GM18951 (cell line): ENCODE measurements around the gene PTPRM.

ENCODE experiments used
- POLR2A ChIP-seq: IDR thresholded peaks from 4 replicates; pipeline ENCODE4 v1.6.1; 2011; ENCODE audit warnings: mild to moderate bottlenecking; ENCODE audit not compliant: insufficient read length, insufficient read depth; ENCODE audit errors: extremely low read depth
- in situ Hi-C: fragments of 300-500 bp; cut with MboI; formaldehyde crosslinking; loops from one replicate; pipeline ENCODE4 v1.12.0; 2022; ENCODE audit warnings: low sequenced_read_pairs, mixed read lengths, inconsistent platforms; ENCODE audit not compliant: unreplicated experiment

Gene PTPRM

DNA sequence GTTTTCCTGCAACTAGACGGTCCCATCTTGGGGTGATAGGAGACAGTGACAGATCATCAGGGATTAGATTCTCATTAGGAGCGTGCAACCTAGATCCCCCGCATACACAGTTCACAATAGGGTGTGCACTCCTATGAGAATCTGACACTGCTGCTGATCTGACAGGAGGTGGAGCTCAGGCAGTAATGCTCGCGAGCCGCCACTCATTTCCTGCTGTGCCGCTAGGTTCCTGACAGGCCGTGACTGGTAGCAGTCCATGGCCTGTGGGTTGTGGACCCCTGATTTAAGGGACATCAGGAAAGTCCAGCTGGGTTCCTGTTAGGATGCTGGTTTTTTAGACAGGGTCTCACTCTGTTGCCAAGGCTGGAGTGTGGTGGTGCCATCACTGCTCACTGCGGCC is 48.7 kb downstream of the PTPRM start:
- in situ Hi-C loops, result no loop called here

GRCh38 chr18:7616661-7617060 is 49.5 kb downstream of the PTPRM start:
- in situ Hi-C loops, result no loop called here
- TF ChIP-seq POLR2A, result no peak

More for the DNA sequence above, 48.7 kb downstream of the PTPRM start:
- no peak for TF ChIP-seq POLR2A

GRCh38 chr18:7617738-7618422 is 50.8 kb downstream of the PTPRM start:
- in situ Hi-C loops, result no loop called here
- no peak for TF ChIP-seq POLR2A

GRCh38 chr18:7618891-7619442 is 51.9 kb downstream of the PTPRM start:
- in situ Hi-C loops, result no loop called here
- no peak for TF ChIP-seq POLR2A

- no peak for TF ChIP-seq POLR2A
These were observed 52.6 kb downstream of the PTPRM start for GRCh38 chr18:7619676-7620075.

DNA sequence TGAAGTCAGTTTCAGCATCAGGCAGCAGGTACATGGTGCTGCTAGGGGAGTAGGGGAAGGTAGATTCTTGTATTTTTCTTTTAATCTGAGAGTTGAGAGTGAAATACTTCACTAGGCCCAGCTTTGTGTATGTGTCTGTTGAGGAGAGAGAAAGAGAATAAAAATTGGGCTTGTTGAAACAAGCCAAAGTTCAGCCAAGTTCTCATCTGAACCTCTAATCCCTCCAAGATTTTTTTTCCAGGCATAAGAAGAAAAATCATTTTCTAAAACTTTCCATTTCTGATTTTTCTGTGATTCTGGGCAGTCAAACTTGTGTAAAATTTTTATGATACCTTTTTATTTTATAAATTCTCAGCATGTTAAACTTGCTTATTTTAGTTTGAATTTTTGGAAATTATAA is 55.6 kb downstream of the PTPRM start:
- in situ Hi-C loops, result no loop called here
- no peak for TF ChIP-seq POLR2A

More at GRCh38 chr18:7619676-7620075, 52.6 kb downstream of the PTPRM start:
- in situ Hi-C loops, result no loop called here

GRCh38 chr18:7623681-7624080 is 56.6 kb downstream of the PTPRM start:
- in situ Hi-C loops, result no loop called here
- TF ChIP-seq POLR2A, result no peak

DNA sequence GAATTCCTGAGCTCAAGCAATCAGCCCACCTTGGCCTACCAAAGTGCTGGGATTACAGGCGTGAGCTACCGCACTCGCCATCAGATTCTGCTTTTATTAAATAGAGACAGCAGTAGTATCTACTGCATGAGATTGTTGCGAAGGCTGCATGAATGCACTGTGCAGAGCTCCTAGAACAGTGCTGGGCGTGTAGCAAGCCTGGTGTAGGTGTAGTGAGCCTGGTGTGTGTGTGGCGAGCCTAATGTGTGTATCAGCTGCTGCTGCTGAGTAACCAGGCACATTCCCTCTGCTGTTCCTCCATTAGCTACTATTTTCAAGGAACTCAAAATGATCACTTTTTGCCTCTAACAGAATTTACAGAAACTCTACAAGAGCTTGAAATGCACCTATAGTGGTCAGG is 57.6 kb downstream of the PTPRM start:
- no peak for TF ChIP-seq POLR2A
- in situ Hi-C loops, result no loop called here

- in situ Hi-C loops, result no loop called here
- no peak for TF ChIP-seq POLR2A
These were observed 59.2 kb downstream of the PTPRM start for GRCh38 chr18:7626175-7626921.

DNA sequence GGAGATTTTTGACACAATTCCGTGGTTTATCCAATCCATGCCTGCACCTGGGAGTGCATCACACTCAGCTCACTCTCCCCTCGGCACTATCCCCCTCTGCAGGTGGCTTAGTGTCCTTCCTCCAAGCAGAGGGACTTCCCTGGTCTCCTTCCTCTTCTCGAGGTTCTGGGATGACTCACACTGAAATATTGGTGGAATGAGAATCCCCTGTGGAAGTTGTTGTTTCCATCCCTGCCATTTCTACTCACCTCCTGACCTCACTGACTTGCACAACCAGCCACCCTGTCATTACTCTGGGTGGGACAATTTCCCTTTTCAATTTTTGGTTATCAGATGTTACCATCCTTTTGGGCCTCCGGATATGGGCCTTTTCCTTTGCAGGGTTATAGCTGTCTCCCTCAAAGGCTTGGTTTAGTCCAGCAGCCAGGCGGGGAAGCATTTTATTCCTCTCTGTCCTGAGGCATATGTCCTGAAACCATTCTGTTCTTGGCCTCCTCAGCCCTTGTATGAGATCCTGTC is 59.9 kb downstream of the PTPRM start:
- TF ChIP-seq POLR2A, result no peak
- in situ Hi-C loops, result no loop called here

GRCh38 chr18:7629416-7629815 is 62.3 kb downstream of the PTPRM start:
- TF ChIP-seq POLR2A, result no peak
- in situ Hi-C loops, result no loop called here

DNA sequence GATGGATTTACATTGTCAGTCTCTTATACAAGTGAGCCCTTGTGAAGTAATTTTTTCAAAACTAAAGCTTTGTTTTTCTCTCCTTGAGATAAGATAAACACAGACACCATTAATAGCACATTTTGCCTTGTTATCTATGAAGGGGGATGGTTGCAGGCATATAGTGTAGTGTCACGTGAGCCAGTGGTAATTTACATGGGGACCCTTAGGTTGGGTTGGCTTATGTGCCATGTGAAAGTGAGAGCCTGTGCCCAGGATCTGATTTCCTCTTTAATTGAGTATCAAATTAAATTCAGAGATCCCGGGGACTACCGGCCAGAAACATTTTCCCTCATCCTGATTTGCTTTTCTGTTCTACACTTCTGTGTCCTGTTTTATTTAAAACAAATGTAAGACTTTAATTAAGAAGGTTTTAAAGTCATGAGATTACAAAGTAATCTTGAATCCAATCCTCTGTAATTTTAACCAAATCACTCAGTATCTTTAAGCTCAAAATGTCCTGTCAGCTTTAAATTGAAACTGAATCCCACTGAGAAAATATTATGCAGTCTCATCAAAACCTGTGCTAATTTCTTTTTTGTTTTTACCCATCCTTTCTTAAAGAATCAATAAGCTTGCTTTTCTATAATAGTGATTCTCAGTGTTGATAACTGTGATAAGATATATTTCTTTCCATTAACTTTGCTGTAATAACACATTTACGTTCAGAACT is 63.8 kb downstream of the PTPRM start:
- in situ Hi-C loops, result no loop called here

More for the DNA sequence above, 63.8 kb downstream of the PTPRM start:
- TF ChIP-seq POLR2A, result no peak
